HG03025 (cell line): ENCODE results near the gene PATE2.

Source experiments
- ATAC-seq: cut with Tn5 transposase; IDR thresholded peaks from one replicate; pipeline ENCODE4 v1.9.1; 2021; ENCODE audit warnings: mild to moderate bottlenecking, moderate library complexity; ENCODE audit not compliant: unreplicated experiment, low FRiP score

Gene PATE2

DNA sequence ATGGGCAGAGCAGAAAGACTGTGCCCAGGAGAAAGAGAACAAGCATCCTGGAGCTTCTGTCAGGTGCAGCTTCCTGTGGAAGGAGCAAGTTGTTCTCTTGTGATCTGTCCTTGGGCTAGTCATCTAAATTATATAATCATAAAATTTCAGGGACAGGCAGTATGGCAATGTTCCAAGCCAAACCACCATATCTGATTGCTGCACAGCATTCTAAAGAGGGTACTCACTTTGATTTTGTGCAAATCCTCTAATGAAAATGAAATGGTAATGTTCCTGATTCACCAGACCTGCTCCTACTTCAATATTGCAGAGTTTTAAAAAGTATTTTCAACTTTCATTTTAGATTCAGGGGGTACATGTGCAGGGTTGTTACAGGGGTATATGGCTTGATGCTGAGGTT is at the start of gene PATE2:
Gene PATE2, minus strand, starts transcription at position 101 of the 400 bp plus-strand sequence. Its CDS starts 55 bp downstream, at position 46.
- ATAC-seq: no peak

- no peak for ATAC-seq
Measured at GRCh38 chr11:125807909-125808308, 29.3 kb upstream of the PATE2 start.

DNA sequence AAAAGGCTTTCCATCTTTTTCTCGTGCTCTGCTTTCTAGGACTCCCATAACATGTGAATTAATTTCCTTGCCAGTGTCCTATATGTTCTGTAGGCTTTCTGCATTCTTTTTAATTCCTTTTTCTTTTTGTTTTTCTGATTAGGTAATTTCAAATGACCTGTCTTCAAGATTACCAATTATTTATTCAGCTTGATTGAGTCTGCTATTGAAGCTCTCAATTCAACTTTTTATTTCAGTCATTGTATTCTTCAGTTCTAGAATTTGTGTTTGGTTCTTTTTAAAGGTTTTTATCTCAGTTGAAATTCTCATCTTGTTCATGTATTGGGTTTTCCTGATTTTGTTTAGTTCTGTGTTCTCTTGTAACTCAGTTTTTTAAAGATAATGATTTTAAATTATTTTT is 23.8 kb upstream of the PATE2 start:
- no peak for ATAC-seq

- no peak for ATAC-seq
Measured at GRCh38 chr11:125799808-125800207, 21.2 kb upstream of the PATE2 start.

DNA sequence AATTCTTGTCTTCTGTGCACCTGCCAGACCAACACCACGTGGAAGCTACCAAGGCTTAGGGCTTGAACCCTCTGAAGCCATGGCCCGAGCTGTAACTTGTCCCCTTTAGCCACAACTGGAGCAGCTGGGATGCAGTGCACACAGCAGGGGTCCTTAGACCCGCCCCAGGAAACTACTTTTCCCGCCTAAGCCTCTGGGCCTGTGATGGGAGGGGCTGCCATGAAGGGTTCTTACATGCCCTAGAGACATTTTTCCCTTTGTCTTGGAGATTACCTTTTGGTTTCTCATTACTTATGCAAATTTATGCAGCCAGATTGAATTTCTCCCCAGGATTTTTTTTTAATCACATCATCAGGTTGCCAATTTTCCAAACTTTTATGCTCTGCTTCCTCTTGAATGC is 19.0 kb upstream of the PATE2 start:
- no peak for ATAC-seq

DNA sequence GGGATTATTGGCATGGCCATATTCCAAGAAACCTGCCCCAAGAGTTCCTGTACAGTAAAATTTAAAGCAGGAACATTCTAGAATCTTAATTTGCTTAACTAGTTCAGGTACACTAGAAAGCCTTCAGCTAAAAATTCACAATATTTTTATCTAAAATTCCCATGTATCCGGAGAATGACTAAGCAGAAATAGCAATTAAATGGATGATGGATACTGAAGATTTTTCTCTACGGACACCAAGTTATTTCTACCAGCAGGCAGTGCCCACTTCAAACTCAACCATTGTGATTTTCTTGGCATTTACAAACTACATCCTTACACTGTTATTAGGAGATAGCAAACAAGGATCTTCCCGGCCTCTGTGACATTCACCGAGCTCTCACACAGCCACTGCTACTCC is 12.2 kb upstream of the PATE2 start:
- no peak for ATAC-seq

DNA sequence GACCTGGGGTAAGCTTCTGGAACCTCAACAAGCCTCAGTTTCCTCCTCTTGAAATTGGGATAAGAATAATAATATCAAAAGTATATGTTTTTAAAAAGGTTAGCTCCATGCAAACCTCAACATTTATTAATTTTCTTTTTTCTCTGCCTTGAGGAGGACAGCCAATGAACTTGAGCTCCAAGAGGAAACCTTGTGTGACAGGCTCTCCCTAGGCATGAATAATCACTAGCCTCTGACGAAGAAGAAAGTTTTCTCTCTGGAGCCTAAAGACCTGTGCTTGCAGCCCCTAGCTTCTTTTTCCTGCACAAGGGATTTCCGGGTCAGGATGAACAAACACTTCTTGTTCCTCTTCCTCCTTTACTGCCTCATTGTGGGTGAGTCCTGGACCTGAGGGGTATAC is 9.2 kb upstream of the PATE2 start, which contains the start of gene PATE3:
Gene PATE3, plus strand, starts transcription at position 301 of the 400 bp plus-strand sequence. Its CDS starts 25 bp downstream, at position 326.
- no peak for ATAC-seq

DNA sequence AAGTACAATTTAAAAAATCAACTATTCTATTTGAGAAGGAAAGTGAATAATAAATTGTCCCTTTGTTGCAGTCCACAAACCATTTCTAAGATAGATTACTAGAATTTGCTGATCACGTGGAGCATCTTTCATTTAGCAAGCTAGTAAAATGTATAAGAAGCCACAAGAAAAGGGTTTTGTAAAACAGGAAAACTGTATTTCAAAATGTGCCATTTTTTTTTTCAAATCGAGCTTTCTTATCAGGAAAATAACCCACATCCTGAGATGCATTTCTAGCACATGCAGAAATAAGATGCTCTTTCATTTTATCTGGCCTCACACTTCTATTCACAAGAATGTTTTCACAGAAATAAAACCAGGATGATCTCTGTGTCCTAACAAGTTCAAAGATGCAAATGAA is 6.0 kb upstream of the PATE2 start:
- ATAC-seq: no peak

- ATAC-seq: no peak
Measured at GRCh38 chr11:125777309-125777708, 1.3 kb downstream of the PATE2 start.

DNA sequence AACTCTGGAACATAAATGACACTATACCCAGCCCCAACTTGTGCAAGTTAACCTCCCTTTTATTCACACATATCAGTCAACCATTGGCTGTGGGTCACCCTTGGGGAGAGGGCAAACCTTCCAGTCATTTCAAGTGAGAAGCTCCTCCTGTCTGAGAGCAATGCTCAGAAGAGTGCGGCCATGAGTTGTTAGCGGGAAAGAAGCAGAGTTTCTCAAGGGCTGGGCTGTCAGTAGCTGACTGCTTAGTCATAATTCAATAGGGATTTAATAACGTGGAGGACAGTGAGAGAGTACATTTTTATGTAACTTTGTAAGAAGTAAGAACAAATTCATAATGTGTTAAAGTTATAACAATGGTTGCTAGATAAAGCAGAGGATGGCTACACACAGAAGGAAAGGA is 5.1 kb downstream of the PATE2 start:
- ATAC-seq: no peak

- ATAC-seq: no peak
Measured at GRCh38 chr11:125772834-125773505, 5.7 kb downstream of the PATE2 start.

DNA sequence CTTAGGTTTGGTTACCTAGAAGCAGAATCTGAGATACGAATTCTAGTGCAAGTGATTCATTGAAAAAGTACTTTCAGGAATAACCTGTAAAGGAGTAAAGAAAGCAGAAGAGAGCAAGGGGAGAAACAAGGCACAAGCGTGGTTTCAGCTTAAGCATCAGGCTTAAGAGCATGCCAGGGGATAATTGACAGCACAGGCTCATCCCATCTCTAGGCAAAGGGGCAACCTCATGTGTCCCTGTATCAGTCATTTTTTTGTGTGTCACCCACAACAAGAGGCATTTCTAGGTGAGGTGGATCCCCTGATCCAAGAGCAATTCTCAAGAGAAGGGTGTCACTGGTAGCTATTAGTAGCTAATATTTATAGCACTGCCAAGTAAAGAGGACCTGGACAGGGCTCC is 8.0 kb downstream of the PATE2 start:
- no peak for ATAC-seq

DNA sequence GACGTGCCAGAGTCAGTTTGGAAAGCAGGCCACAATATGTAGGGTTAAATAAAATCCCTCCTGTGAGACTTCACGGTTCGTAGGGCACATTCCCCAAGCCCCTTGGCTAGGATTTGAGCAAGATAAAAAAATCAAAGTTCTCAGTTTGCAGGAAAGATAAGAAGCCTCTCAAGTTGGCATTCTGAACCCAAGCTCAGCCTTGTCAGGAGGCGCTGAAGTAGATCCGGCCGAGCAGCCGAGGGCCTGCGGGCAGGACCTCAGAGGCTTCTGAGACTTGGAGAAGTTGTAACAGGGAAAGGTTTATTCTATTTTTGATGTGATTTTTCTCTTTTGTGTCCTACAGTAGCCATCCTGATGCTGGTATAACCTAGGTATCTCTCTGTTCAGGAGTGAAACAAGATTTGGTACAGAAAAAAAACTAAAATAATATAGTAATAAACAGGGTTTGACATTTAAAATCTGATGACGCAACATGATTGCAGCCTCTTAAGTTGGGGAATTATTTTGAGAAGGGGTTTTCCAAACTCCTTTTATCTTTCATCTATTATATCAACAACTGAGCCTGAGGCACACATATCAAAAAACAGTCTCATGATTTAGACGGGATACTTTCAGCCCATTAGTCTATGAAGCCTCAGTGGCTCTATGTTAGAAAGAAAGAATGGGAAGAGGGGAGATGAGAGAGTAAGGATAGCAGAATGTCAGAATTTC is 10.1 kb downstream of the PATE2 start:
- no peak for ATAC-seq

DNA sequence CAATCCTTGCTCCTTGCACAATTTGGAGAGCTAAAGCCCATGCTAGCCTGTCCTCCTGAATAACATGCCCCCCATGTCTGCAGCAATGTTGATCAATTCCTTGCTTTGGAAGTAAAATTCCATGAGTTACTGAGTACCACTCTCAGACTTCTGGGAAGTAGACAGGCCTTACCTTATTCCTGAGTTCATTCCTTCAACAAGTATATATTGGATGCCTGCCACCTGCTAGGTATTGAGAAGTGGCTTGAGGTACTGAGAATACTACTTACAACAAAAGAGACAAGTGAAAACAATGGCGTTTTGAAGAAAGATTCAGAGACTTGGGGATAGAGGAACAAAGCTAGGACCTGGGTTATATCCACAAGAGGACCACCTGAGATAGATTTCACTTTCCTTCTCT is 12.4 kb downstream of the PATE2 start:
- ATAC-seq: no peak

DNA sequence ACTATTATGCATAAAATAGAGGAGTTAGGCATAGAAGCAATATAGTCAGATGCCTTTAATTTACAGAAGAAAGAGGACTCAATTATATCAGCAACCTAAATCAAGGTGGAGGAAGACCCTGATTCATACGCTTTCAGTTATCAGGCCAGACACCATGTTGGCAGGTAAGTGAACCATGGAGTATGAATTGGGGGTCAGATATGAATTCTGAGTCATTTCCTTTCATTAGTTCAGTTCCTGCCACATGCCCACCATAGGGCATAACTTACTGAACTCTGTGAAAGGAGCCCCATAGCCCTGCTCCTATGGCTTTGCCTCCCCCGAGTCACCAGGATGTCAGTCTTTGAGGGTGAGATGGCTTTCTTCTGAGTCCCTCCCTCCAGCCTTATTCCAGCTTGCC is 15.1 kb downstream of the PATE2 start:
- no peak for ATAC-seq

GRCh38 chr11:125762445-125762844 is 16.2 kb downstream of the PATE2 start:
- ATAC-seq: no peak

- ATAC-seq: no peak
Measured at GRCh38 chr11:125756050-125756449, 22.6 kb downstream of the PATE2 start.

DNA sequence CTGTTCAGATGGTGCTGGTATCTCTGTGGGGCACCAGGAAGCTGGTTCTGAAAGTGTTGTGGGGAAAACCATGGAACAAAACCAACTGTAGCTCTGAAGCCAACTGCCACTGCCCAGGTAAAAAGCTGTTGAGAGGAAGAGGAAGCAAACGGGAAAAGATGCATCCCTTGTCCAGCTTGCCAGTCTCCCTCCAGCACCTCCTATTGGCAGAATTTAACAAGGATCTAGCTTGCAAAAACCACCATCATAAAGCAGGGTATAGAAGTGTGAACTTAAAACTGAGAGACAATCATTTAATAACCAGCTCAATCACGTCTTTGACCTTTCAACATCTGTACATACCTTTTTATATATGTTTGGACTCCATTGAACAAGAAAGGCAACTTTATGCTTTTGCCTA is 28.0 kb downstream of the PATE2 start:
- no peak for ATAC-seq

DNA sequence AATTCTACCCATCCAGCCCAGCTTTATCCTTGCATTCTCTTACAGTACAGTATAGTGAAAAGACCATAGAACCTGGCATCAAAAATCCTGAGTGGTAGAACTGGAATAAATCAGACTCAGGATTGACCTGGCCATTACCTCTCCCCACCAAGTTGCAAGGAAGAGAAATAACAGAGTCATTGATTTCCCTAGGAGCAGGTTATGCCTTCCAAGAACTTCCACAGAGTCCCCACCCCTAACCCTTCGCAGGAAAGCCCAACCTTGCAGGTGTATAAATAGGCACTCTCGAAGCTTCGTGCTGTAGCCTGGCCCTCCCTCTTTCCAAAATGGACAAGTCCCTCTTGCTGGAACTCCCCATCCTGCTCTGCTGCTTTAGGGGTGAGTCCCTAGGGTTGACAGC is 32.6 kb downstream of the PATE2 start, which contains the start of gene PATE1:
Gene PATE1, plus strand, starts transcription at position 301 of the 400 bp plus-strand sequence. Its CDS starts 26 bp downstream, at position 327.
- no peak for ATAC-seq

GRCh38 chr11:125743681-125744080 is 34.9 kb downstream of the PATE2 start:
- no peak for ATAC-seq

GRCh38 chr11:125740617-125741016 is 38.0 kb downstream of the PATE2 start:
- ATAC-seq: no peak

GRCh38 chr11:125728969-125729368 is 49.7 kb downstream of the PATE2 start:
- no peak for ATAC-seq
